OCI-LY1 (cell line): Measurements from ENCODE around the gene COA3.

Experiments
- EZH2 ChIP-seq: fragments of 200-600 bp; sonication (generic), shearing (Covaris generic); IDR thresholded peaks from 2 replicates; pipeline ENCODE4 v1.8.0; 2017; ENCODE audit warnings: borderline replicate concordance, mixed run types, mild to moderate bottlenecking, antibody characterized with exemption, low read length, moderate library complexity, mixed read lengths
- TF ChIP-seq, protein P1 (sequence below): fragments of 200-600 bp; sonication (generic), shearing (Covaris generic); IDR thresholded peaks from 2 replicates; pipeline ENCODE4 v1.5.1; 2017; ENCODE audit warnings: mild to moderate bottlenecking, antibody characterized with exemption, low read length, moderate library complexity, mixed read lengths

DNA sequence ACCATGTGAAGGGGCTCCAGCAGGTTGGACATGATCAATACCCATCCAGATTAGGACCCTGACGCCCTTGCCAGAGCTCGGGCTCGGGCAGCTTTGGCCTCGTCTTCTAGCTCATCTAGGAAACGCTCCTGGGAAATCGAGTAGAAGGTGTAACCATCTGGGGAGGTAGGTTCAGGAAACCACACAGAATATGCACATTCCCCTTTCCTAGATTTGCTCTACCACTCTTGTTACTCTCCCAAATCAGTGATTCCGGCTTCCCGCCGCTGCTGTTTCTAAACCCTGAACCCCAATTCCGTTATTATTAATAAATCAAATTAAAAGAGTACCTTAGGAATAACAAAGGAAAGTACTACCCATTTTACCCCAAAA is 507 bp downstream of the COA3 start:
- TF ChIP-seq, protein P1, sequence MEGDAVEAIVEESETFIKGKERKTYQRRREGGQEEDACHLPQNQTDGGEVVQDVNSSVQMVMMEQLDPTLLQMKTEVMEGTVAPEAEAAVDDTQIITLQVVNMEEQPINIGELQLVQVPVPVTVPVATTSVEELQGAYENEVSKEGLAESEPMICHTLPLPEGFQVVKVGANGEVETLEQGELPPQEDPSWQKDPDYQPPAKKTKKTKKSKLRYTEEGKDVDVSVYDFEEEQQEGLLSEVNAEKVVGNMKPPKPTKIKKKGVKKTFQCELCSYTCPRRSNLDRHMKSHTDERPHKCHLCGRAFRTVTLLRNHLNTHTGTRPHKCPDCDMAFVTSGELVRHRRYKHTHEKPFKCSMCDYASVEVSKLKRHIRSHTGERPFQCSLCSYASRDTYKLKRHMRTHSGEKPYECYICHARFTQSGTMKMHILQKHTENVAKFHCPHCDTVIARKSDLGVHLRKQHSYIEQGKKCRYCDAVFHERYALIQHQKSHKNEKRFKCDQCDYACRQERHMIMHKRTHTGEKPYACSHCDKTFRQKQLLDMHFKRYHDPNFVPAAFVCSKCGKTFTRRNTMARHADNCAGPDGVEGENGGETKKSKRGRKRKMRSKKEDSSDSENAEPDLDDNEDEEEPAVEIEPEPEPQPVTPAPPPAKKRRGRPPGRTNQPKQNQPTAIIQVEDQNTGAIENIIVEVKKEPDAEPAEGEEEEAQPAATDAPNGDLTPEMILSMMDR, result no peak
- TF ChIP-seq EZH2, result no peak
